Ishikawa (cell line): ENCODE measurements around the gene ZNF366.

Experiments
- CEBPB ChIP-seq: IDR thresholded peaks from 2 replicates; pipeline ENCODE4 v1.6.1; 2012
- CREB1 ChIP-seq: IDR thresholded peaks from 2 replicates; pipeline ENCODE4 v1.6.1; 2012; ENCODE audit warnings: low read depth
- EGR1 ChIP-seq: IDR thresholded peaks from 2 replicates; pipeline ENCODE4 v1.6.1; 2012
- EP300 ChIP-seq: IDR thresholded peaks from 2 replicates; pipeline ENCODE4 v1.6.1; 2012; ENCODE audit warnings: borderline replicate concordance
- FOXM1 ChIP-seq: IDR thresholded peaks from 2 replicates; pipeline ENCODE4 v1.6.1; 2012; ENCODE audit warnings: low read depth, borderline replicate concordance
- MAX ChIP-seq: IDR thresholded peaks from 2 replicates; pipeline ENCODE4 v1.6.1; 2012
- NFIC ChIP-seq: IDR thresholded peaks from 2 replicates; pipeline ENCODE4 v1.6.1; 2012
- RAD21 ChIP-seq: IDR thresholded peaks from 2 replicates; pipeline ENCODE4 v1.6.1; 2012; ENCODE audit warnings: low read depth
- TAF1 ChIP-seq: IDR thresholded peaks from 2 replicates; pipeline ENCODE4 v1.6.1; 2012; ENCODE audit warnings: low read depth, mild to moderate bottlenecking
- TCF12 ChIP-seq: IDR thresholded peaks from 2 replicates; pipeline ENCODE4 v1.6.1; 2012; ENCODE audit warnings: low read depth
- TEAD4 ChIP-seq: IDR thresholded peaks from 2 replicates; pipeline ENCODE4 v1.6.1; 2012
- YY1 ChIP-seq: IDR thresholded peaks from 2 replicates; pipeline ENCODE4 v1.6.1; 2012; ENCODE audit warnings: low read depth
- ZBTB7A ChIP-seq: IDR thresholded peaks from 2 replicates; pipeline ENCODE4 v1.6.1; 2012; ENCODE audit warnings: low read depth
- TF ChIP-seq, protein P1 (sequence below): IDR thresholded peaks from 2 replicates; pipeline ENCODE4 v1.6.1; 2012
- TF ChIP-seq, protein P2 (sequence below): IDR thresholded peaks from 2 replicates; pipeline ENCODE4 v1.6.1; 2012; ENCODE audit warnings: low read depth, mild to moderate bottlenecking

The ZNF366 gene

DNA sequence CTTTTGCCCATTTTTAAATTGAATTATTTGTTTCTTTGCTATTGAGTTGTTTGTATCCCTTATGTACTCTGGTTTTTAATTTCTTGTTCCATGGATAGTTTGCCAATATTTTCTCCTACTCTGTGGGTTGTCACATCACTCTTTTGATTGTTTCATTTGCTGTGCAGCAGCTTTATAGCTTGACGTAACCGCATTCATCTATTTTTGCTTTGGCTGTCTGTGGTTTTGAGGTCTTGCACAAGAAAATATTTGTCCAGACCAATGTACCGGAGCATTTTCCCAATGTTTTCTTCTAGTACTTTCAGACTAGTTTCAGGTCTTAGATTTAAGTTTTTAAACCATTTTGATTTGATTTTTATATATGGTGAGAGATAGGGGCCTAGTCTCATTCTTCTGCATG lies 36.2 kb upstream of the ZNF366 start:
- TF ChIP-seq, protein P1, sequence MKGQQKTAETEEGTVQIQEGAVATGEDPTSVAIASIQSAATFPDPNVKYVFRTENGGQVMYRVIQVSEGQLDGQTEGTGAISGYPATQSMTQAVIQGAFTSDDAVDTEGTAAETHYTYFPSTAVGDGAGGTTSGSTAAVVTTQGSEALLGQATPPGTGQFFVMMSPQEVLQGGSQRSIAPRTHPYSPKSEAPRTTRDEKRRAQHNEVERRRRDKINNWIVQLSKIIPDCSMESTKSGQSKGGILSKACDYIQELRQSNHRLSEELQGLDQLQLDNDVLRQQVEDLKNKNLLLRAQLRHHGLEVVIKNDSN = no peak
- TF ChIP-seq CREB1 = no peak
- no peak for TF ChIP-seq CEBPB
- no peak for TF ChIP-seq NFIC
- TF ChIP-seq, protein P2, sequence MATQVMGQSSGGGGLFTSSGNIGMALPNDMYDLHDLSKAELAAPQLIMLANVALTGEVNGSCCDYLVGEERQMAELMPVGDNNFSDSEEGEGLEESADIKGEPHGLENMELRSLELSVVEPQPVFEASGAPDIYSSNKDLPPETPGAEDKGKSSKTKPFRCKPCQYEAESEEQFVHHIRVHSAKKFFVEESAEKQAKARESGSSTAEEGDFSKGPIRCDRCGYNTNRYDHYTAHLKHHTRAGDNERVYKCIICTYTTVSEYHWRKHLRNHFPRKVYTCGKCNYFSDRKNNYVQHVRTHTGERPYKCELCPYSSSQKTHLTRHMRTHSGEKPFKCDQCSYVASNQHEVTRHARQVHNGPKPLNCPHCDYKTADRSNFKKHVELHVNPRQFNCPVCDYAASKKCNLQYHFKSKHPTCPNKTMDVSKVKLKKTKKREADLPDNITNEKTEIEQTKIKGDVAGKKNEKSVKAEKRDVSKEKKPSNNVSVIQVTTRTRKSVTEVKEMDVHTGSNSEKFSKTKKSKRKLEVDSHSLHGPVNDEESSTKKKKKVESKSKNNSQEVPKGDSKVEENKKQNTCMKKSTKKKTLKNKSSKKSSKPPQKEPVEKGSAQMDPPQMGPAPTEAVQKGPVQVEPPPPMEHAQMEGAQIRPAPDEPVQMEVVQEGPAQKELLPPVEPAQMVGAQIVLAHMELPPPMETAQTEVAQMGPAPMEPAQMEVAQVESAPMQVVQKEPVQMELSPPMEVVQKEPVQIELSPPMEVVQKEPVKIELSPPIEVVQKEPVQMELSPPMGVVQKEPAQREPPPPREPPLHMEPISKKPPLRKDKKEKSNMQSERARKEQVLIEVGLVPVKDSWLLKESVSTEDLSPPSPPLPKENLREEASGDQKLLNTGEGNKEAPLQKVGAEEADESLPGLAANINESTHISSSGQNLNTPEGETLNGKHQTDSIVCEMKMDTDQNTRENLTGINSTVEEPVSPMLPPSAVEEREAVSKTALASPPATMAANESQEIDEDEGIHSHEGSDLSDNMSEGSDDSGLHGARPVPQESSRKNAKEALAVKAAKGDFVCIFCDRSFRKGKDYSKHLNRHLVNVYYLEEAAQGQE = no peak
- no peak for TF ChIP-seq EGR1
- no peak for TF ChIP-seq RAD21
- TF ChIP-seq YY1 = no peak
- TF ChIP-seq TCF12 = no peak
- TF ChIP-seq TEAD4 = no peak
- no peak for TF ChIP-seq ZBTB7A
- no peak for TF ChIP-seq MAX
- TF ChIP-seq FOXM1 = no peak
- TF ChIP-seq EP300 = no peak
- TF ChIP-seq TAF1 = no peak

DNA sequence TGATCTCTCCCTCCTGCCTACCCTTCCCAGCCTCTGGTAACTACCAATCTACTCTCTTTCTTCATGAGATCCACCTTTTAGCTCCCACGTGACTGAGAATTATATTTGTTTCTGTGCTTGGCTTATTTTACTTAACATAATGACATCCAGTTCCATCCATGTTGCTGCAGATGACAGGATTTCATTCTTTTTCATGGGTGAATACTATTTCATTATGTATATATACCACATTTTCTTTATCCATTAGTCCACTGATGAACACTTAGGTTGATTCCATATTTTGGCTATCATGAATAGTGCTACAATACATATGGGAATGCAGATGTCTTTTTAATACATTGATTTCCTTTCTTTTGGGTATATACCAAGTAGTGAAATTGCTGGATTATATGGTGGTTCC lies 35.5 kb upstream of the ZNF366 start:
- TF ChIP-seq CEBPB (no peak), TEAD4 (no peak), FOXM1 (no peak), EGR1 (no peak), MAX (no peak), NFIC (no peak), CREB1 (no peak), TCF12 (no peak), YY1 (no peak), RAD21 (no peak), TAF1 (no peak), ZBTB7A (no peak), EP300 (no peak)
- TF ChIP-seq, protein P1 = no peak
- TF ChIP-seq, protein P2 = no peak

- TF ChIP-seq EP300 = no peak
Observed at GRCh38 chr5:72541501-72542225, 34.5 kb upstream of the ZNF366 start.

- TF ChIP-seq RAD21 = no peak
- TF ChIP-seq EGR1 = no peak
- TF ChIP-seq, protein P2 = no peak
- TF ChIP-seq TAF1 = no peak
- TF ChIP-seq NFIC = no peak
- TF ChIP-seq, protein P1 = no peak
- no peak for TF ChIP-seq TCF12
- no peak for TF ChIP-seq CEBPB
- TF ChIP-seq EP300 = no peak
- no peak for TF ChIP-seq TEAD4
- TF ChIP-seq CREB1 = no peak
- no peak for TF ChIP-seq MAX
Observed at GRCh38 chr5:72540759-72541438, 33.7 kb upstream of the ZNF366 start.
